HepG2 (cell line): ENCODE data around the gene ARHGEF40. TPM values are rescaled to one million over a fixed set of nuclear protein-coding genes. Genes with fewer than 3 reads are reported as not detected.

ENCODE experiments used
- ADNP ChIP-seq: sonication (generic); formaldehyde crosslinking; IDR thresholded peaks from 2 replicates; pipeline ENCODE4 v1.4.0; 2020; ENCODE audit warnings: missing genetic modification reagents
- AHDC1 ChIP-seq: sonication (generic); formaldehyde crosslinking; IDR thresholded peaks from 2 replicates; pipeline ENCODE4 v1.5.1; 2020; ENCODE audit warnings: mild to moderate bottlenecking, missing genetic modification reagents, borderline replicate concordance
- CSRNP2 ChIP-seq: sonication (generic); formaldehyde crosslinking; conservative IDR thresholded peaks from 2 replicates; pipeline ENCODE4 v1.8.0; 2022; ENCODE audit warnings: low read depth, missing genetic modification reagents
- HMG20A ChIP-seq: IDR thresholded peaks from 2 replicates; pipeline ENCODE4 v1.6.1; 2016; ENCODE audit warnings: borderline replicate concordance
- SMYD3 ChIP-seq: sonication (generic); formaldehyde crosslinking; IDR thresholded peaks from 2 replicates; pipeline ENCODE4 v1.8.1; 2023; ENCODE audit warnings: mild to moderate bottlenecking, missing genetic modification reagents
- TFE3 ChIP-seq: IDR thresholded peaks from 2 replicates; pipeline ENCODE4 v1.6.1; 2016
- ZBTB14 ChIP-seq: sonication (generic); formaldehyde crosslinking; IDR thresholded peaks from 2 replicates; pipeline ENCODE4 v1.4.0; 2020; ENCODE audit warnings: missing genetic modification reagents
- ZFP41 ChIP-seq: sonication (generic); formaldehyde crosslinking; IDR thresholded peaks from 2 replicates; pipeline ENCODE4 v1.4.0; 2020; ENCODE audit warnings: mild to moderate bottlenecking, missing genetic modification reagents, borderline replicate concordance
- ZFX ChIP-seq: sonication (generic); formaldehyde crosslinking; IDR thresholded peaks from 2 replicates; pipeline ENCODE4 v1.4.0; 2020; ENCODE audit warnings: mild to moderate bottlenecking, low read depth, missing genetic modification reagents, moderate library complexity
- ZNF329 ChIP-seq: sonication (generic); formaldehyde crosslinking; IDR thresholded peaks from 2 replicates; pipeline ENCODE4 v1.9.0; 2021; ENCODE audit warnings: low read depth, mild to moderate bottlenecking, missing genetic modification reagents
- ZNF431 ChIP-seq: sonication (generic); formaldehyde crosslinking; IDR thresholded peaks from 2 replicates; pipeline ENCODE4 v1.9.0; 2022; ENCODE audit warnings: missing genetic modification reagents, low read depth, mild to moderate bottlenecking, borderline replicate concordance
- ZNF619 ChIP-seq: sonication (generic); formaldehyde crosslinking; IDR thresholded peaks from 2 replicates; pipeline ENCODE4 v1.4.0; 2020; ENCODE audit warnings: mild to moderate bottlenecking, missing genetic modification reagents
- ZNF672 ChIP-seq: sonication (generic); formaldehyde crosslinking; IDR thresholded peaks from 2 replicates; pipeline ENCODE4 v1.8.1; 2022; ENCODE audit warnings: missing genetic modification reagents
- ZNF766 ChIP-seq: sonication (generic); formaldehyde crosslinking; IDR thresholded peaks from 2 replicates; pipeline ENCODE4 v1.5.0; 2020; ENCODE audit warnings: missing genetic modification reagents, borderline replicate concordance
- ZNF800 ChIP-seq: sonication (generic); formaldehyde crosslinking; IDR thresholded peaks from 2 replicates; pipeline ENCODE4 v1.4.0; 2020; ENCODE audit warnings: missing genetic modification reagents
- polyA plus RNA-seq, 8 experiments: library from polyadenylated mRNA; depleted of rRNA in 3 of 8; stranded (reverse) in 7 of 8; unstranded in 1 of 8; fragments of >200 nt; fragmentation: Illumina TruSeq in 4 of 8; extraction: Trizol in 4 of 8; gene quantifications; 2 replicates each; pipeline versions ENCODE4 v1.2.1 to v1.2.3, GENCODE V29; 2011 to 2016; ENCODE audit warnings: low read depth in 4 of 8, missing spikeins in 1 of 8, mixed read lengths in 1 of 8; ENCODE audit not compliant: insufficient read depth in 1 of 8
- total RNA-seq, 5 experiments: library from RNA; depleted of rRNA; stranded (reverse); fragments of >200 nt; fragmentation: Illumina TruSeq; extraction: Trizol; gene quantifications; 2 replicates each; pipeline ENCODE4 v1.2.3, GENCODE V29; 2016; ENCODE audit warnings: low read depth in 1 of 5

The ARHGEF40 gene
- total and polyA plus RNA-seq, 2 of the 13 experiments (the other 11 are each of a cell fraction or from before 2014, with no cell fraction given) = 28.1 to 78.1 TPM

GRCh38 chr14:21072781-21073339 is 2.8 kb downstream of the ARHGEF40 start (continued):
- TF ChIP-seq ZFP41 (CRISPR knock-in tag) (no peak), CSRNP2 (CRISPR knock-in tag) (no peak), ZNF431 (CRISPR knock-in tag) (no peak), SMYD3 (CRISPR knock-in tag) (no peak), ADNP (CRISPR knock-in tag) (no peak), ZNF619 (no peak), ZNF672 (CRISPR knock-in tag) (no peak), ZNF329 (CRISPR knock-in tag) (no peak), ZFX (CRISPR knock-in tag) (0 out of 2 replicates have a peak, but pooled peaks have one; percentile 11), ZNF800 (CRISPR knock-in tag) (no peak), AHDC1 (CRISPR knock-in tag) (no peak), ZNF766 (no peak), ZBTB14 (CRISPR knock-in tag) (no peak), HMG20A (no peak), TFE3 (CRISPR knock-in tag) (no peak)
